HG03159 (cell line): ENCODE measurements around the gene FAM193A.
A peak's percentile ranks its signal among the peaks of the same experiment; 100 is the strongest.
"Not testable (repeated sequence)": the region's sequence is repeated elsewhere in the genome, so short reads cannot be mapped to it uniquely, and the experiment has no call there.

Experiments used
- ATAC-seq: cut with Tn5 transposase; IDR thresholded peaks from one replicate; pipeline ENCODE4 v1.9.1; 2021; ENCODE audit warnings: mild to moderate bottlenecking, moderate library complexity; ENCODE audit not compliant: unreplicated experiment

Gene FAM193A

DNA sequence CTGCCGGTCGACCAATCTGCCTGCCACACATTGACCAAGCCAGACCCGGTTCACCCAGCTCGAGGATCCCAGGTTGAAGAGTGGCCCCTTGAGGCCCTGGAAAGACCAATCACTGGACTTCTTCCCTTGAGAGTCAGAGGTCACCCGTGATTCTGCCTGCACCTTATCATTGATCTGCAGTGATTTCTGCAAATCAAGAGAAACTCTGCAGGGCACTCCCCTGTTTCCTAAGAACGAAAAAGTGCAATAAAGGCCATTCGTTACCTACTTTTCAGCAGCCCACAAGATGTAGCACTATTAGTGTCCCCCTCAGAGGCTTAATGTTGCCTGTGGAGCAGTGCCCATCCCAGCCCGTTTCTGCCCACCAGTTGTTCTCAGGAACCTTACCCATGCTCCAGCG is 22.3 kb upstream of the FAM193A start:
- ATAC-seq = not testable (repeated sequence)

DNA sequence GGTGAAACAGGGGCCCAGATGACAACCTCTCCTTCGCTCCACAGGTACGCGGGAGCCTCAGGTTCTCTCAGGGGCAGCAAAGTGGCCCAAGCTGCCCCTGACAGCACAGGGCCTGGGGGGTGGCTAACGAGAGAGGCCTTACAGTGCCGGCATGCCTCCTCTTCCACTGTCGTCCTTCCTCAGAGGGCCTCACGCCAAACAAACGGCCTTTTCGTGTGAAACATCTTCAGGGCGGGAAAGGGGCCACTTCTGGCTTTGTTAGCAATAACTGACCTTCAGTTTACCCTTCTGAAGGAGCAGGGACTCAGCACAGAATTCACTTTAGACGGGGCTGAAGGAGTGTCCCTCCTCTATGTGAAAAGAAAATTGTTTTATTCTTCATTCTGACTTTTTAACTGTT is 21.5 kb upstream of the FAM193A start:
- not testable (repeated sequence) for ATAC-seq

DNA sequence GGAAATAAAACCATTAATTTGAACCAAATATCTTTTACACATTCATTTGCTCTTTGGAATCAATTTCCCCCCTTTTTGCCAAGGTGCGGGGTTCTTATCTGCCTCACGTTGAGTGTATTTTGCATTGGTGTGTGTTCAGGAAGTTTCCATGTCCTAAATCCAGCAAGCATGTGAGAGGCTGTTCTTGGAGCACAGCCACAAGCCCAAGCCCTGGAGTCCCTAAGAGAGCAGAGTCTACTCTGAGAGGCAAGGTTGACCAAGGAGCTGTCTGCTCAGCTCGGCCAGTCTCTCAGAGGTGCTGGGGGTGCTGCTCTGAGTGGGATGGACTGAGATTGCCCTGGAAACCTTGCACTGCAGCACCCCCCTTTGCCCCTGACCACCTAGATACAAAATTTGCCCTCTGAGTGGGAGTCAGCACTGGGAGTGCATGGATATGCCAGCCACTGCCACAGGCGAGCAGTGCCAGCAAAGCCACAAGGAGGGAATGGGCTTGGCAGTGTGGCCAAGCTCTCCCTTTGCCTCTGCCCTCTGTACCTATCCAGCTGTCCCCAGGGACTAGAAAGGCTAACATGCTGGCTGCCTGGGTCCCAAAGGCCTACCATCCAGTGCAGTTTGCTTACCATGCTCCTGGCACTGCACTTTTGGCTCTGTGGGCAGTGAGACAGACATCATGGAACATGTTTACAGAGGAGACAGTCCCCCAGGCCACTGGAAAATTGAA is 20.5 kb upstream of the FAM193A start:
- ATAC-seq = no peak

DNA sequence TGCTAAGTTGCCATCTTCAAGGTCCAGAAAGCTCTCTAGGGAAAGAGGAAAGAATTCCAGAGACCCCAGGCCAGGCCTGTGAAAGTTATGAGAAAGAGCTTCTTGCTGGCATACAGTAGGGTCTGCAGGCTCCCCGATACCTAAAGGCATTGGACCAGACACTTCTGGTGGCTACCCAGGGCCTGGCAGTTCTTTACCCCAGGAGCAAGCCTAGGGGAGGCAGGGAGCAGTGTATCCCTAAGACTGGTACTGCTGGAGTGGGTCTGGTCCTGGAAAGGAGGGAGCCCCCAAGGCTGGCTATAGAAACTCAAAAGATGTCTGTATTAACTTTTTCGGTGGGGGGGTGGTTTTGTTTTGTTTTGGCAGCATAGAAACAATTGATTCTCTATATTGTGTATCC is 19.8 kb upstream of the FAM193A start:
- ATAC-seq = no peak

DNA sequence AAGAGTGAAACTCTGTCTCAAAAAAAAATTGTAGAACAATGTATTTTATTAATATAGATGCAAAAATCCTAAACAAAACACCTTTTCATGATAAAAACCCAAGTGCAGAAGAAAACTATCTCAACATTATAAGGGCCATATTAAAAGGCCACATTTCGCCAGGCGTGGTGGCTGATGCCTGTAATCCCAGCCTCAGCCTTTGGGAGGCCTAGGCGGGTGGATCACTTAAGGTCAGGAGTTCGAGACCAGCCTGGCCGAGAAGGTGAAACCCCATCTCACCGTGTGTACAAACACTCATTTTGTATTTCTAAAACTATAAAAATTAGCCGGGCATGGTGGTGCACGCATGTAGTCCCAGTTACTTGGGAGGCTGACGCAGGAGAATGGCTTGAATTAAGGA is 9.9 kb upstream of the FAM193A start:
- no peak for ATAC-seq

DNA sequence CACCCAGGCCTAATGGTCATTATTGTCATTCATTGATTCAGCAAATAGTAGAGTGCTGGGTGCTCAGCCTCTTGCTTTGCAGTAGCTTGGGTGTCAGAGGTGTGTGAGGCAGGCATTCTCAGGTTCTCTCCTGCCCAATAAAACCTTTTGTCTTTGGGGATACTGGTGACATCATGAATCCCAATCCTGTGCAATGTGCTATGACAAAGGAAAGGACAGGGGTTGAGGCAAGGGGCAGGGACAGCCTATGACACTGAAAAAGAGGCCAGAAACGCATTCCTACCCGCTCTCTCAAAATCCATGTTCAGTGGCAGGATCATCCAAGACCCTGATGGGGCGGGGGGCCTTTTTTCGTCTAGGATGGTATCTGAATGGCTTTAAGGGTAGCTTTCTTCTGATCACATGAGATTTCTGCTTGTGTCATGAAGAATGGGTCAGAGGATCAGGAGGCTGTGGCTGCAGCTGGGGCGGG is 1.5 kb upstream of the FAM193A start:
- ATAC-seq = no peak

DNA sequence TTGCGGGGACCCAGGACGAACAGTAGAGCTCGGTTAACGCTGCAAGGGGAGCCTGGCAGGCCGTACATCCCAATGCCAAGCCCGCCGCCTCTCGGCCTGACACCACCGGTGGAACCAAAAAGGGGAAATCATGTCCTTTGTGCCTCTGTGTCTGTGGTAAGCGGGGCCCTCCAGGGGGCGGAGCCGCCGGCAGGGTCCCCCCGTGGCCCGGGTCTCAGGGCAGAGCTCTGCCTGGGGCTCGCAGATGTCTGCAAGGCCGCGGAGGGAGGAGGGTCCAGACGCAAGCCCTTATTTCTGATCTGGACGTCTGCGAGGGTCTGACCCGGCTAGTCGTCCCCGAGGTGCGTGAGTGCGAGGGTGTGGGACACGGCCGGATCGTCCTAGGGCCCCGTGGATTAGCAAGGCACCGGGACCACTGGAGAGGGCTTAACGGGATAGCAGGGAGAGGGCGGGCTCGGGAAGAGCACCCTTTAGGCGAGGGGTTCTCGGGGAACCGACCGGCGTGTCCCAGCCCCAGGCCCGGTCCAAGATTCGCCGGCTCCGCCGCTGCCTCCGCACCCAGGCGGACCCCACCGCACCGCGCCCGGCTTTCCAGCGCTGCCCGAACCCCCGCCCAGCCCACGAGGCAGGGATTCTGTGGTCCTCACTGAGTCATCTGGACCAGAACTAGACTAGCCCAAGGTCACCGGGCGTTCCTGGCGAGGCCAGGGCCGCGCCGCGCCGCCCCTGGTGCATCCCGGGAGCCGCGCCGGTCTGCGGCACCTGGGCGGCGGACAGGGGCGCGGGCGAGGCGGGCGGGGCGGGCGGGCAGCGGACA is 863 bp upstream of the FAM193A start:
- peak; percentile 13 for ATAC-seq

DNA sequence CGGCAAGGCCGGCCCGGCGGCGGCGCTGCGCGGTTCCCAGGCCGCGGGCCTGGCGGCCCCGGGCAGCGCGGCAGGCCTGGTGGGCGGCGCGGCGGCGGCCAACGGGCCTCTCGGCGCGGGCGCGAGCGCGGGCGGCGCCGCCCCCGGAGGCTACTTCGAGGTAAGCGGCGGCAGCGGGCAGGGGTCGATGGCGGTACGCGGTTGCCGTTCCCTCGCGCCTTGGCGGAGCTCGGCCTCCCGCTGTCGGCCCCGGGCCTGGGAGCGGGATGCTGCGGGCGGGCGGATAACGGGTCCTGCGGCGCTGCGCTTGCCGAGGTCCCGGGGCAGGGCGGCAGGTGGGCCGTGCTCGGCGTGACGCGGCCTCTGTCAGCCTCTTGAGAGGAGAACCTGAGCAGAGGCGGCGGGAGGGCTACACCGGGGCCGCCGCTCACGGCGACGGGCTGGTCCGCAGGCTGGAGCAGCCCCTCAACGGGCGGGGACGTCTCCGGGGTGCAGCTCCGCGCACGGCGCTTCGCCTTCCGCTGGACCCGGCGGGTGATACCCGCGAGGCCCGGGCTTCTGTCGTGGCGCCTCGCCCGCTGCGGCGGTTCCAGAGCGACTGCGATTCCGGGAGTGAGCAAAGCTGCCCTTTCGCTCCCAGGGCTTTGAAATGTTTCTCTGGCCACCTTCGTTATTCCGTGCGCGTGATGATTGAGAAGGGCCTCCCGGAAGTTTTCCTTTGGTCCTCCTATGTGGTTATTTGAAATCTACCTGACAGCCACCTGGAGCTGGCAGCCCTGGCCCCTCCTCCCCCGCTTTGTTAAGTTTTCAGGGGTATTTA is 774 bp downstream of the FAM193A start:
- peak; percentile 18 for ATAC-seq

DNA sequence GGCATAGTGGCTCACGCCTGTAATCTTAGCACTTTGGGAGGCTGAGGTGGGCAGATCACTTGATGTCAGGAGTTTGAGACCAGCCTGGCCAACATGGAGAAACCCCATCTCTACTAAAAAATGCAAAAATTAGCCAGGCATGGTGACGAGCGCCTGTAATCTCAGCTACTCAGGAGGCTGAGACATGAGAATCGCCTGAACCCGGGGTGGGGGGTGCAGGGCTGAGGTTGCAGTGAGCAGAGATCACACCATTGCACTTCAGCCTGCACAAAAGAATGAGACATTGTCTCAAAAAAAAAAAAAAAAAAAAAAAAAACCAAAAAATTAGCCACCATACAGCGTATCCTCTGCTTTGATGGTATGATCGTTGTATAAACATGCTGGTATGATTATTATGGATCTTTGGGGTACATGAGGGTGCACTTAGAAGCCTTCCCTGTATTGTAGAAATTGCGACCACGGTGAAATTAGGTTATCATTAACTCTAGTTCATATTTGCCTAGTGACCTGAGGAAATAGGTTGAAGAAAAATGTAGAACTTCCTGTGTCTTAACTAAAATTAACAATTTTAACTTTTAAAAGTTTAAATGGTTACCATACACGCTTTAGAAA is 7.2 kb downstream of the FAM193A start:
- not testable (repeated sequence) for ATAC-seq

DNA sequence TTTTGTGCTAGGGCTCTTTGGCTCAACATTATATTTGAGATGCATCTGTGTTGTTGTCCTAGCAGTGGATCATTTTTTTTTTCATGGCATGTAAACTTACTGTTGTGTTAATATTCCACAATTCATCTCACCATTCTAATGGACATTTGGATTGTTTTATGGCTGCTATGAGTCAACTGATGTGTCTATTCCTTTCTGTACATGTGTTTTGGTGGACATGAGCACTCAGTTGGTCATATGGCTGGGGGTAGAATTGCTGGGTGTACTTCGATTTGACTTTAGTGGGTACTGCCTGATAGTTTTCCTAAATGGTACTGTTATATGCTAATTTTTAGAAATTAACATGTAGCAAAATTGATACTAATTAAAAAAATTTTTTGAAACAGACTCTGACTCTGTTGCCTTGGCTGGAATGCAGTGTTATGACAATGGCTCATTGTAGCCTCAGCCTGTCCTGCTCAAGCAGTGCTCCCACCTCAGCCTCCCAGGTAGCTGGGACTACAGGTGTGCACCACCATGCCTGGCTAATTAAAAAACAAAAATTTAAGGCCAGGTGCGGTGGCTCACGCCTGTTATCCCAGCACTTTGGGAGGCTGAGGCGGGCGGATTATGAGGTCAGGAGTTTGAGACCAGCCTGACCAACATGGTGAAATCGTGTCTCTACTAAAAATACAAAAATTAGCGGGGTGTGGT is 9.0 kb downstream of the FAM193A start:
- ATAC-seq = no peak

DNA sequence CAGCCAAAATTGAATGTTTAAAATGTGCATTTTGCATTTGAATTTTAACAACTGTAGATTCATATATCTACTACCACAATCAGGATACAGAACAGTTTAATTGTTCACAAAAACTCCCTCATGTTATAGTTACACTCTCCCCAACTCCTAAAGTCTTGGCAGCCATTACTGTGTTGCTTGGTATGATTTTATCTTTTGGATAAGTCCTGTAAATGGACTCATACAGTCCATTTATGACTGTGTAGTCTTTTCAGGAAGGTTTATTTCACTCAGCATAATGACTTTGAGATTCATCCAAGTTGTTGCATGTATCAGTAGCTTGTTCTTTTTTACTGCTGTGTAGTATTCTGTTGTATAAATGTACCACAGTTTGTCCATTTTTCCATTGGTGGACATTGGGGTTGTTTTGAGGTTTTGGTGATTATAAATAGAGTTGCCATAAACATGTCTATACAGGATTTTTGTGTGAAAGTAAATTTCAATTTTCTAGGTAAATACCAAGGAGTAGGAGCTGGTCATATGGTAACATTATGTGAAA is 9.9 kb downstream of the FAM193A start:
- ATAC-seq = no peak

DNA sequence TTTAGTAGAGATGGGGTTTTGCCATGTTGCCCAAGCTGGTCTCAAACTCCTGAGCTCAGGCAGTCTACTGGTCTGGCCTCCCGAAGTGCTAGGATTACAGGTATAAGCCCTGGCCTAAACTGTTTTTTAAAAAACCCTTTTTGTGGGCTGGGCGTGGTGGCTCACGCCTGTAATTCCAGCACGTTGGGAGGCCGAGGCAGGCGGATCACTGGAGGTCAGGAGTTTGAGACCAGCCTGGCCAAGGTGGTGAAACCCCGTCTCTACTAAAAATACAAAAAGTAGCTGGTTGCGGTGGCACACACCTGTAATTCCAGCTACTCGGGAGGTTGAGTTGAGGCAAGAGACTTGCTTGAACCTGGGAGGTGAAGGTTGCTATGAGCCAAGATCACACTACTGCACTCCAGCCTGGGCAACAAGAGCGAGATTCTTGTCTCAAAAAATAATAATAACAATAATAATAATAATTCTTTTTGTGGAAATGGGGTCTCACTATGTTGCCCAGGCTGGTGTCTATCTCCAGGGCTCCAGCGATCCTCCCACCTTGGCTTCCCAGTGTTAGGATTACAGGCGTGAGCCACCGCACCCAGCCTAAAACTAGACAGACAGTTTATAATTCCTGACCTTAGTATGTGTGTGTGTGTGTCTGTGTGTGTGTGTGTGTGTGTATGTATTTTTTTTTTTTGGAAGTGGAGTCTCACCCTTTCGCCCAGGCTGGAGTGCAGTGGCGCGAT is 10.7 kb downstream of the FAM193A start:
- not testable (repeated sequence) for ATAC-seq

DNA sequence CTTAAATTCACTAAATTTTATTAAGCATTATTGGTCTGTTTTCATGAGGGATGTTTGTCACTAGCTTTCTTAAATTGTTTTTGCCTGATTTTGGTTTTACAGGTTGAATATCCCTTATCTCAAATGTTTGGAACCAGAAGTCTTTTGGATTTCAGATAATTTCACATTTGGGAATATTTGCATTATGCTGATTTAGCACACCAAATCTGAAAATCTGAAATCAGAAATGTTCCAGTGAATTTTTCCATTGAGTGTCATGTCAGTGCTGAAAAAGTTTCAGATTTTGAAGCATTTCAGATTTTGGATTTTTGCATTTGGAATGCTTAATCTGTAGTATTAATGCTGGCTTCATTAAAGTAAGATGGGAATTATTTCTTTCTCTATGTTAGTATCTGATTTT is 14.7 kb downstream of the FAM193A start:
- ATAC-seq = no peak

DNA sequence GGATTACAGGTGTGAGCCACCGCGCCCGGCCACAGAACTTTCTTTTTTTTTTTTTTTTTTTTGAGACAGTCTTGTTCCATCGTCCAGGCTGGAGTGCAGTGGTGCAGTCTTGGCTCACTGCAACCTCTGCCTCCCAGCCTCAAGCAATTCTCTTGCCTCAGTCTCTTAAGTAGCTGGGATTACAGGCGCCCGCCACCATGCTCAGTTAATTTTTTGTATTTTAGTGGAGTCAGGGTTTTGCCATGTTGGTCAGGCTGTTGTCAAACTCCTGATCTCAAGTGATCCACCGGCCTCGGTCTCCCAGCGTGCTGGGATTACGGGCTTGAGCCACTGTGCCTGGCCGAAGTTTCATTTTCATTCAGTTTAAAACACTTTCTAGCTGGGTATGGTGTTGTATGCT is 16.4 kb downstream of the FAM193A start:
- no peak for ATAC-seq

DNA sequence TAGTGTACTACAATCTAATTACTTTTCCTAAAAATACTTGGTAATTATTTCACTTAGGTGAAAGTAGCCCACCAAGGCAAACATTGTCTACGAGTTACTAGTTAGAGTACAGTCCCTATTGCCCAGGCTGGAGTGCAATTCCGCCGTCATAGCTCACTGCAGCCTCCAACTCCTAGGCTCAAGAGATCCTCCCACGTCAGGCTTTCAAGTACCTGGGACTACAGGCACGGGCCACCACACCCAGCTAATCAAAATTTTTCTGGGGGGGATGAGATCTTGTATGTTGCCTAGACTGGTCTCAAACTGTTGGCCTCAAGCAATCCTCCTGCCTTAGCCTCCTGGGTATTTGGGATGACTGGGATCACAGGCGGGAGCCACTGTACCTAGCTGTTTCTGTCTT is 21.9 kb downstream of the FAM193A start:
- ATAC-seq = no peak

DNA sequence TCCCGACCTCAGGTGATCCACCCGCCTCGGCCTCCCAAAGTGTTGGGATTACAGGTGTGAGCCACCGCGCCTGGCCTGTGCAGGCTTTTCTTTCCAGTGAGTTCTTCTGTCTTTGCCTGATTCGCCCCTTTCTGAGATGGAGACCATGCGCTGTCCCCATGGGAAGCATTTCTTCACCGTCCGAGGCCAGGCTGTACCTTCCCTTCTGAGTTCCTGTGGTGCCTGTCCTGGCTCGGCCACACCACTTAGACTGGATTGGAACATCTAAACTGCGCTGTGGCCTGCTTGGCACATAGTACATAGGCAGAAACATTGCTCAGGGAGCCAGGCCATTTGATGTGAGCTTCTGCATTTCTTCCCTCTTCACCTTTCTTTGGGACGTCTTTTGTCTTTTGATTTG is 23.7 kb downstream of the FAM193A start:
- no peak for ATAC-seq

DNA sequence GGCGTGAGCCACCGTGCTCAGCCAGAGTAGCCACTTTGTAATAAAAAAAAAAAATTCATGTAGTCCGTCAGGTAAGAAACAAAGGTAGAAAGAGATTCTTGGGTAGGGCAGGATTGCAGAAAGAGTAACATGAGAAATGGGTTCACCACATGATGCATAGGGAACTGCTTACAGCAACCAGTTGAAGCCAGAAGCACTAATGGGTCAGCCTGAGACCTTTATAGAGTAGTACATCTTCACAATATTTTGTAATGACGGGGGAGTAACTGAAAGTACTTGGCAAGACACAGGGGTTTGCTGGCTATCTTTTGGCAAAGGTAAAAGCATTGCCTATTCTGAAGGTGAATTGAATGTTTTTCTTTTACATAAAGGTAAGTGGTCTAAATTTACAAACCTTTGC is 29.1 kb downstream of the FAM193A start:
- no peak for ATAC-seq

DNA sequence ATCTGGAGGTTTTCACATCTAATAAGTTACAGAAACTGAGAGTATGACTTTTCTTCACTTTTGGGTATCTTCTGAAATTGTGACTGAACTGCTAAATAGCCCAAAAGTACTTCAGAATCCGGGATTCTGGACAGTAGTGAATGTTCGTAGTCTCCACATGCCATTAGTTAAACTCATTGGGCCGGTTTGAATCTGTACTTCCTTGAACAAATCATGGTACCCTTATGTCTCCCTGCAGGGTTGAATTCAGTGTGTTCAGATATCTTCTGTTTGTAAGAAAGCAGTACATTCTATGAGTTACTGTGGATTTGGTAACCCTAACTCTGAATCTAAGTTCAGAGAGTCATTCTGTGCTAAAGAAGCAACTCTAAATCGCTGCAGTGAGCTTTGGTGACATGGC is 33.6 kb downstream of the FAM193A start:
- ATAC-seq = no peak

DNA sequence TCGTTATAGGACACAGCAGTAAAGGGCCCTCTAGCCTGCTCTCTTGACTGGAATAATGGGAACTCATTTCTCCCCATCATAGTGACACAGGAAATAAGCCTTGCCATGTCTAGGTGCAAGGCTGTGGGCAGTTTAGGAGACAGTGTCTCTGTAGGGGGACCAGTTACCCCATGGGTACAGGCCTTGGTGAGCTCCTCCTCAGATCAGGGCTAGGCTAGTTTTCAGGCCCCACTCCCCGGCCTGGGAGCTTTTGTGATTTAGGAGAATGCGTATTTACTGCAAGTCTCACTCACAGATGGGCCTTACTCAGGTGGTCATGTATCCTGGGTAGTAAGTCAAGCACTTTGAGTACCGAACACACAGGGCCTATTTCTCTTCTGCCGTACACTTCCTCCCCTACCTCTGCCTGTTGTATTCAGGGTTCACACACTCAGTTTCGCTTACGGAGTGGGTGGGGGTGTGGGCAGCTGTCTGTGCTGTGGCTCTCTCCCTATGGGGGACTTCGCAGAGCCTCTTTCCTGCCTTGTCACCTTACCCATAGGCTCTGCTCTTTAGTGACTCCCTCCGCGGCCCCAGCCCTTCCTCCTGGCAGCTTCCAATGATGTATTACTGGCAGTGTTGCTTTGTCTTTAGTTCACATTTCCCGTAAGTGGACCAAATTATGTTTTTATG is 34.2 kb downstream of the FAM193A start:
- peak; percentile 52 for ATAC-seq
